ENCODE results near the gene ERGIC3. TPM values are rescaled to one million over a fixed set of nuclear protein-coding genes. Genes with fewer than 3 reads are reported as not detected.

ERGIC3 gene
- total and polyA plus RNA-seq, 2 of the 4 experiments (the other 2 are of a cell fraction), result 434 to 438 TPM

GRCh38 chr20:35514371-35514932 is 27.4 kb upstream of the ERGIC3 start:
- 100% methylated on average over 1 of the region's 11 CpGs; no CpG with 5 or more reads in 1 of the 2 experiments for WGBS, 2 experiments (ENCODE audit: extremely low coverage in 2 of 2, insufficient read length in 1 of 2)
- H3K9me1 ChIP-seq (ENCODE audit: insufficient read depth, low read length), result peaks cover 15% of the 10 kb centered on the region
- H4K20me1 ChIP-seq (ENCODE audit: insufficient read depth, low read length), result peaks cover 22% of the 10 kb centered on the region; the same call in 1 of the 2 replicates
- ChIA-PET POLR2A (ENCODE audit: unreplicated experiment) (no interaction called here), CTCF (no interaction called here)
- no peak overlapping the region for H4K91ac ChIP-seq (ENCODE audit: insufficient read depth, low read depth, low read length)
- no peak overlapping the region for H3K4me2 ChIP-seq (ENCODE audit: low read depth, low read length)
- no peak overlapping the region for H2BK15ac ChIP-seq (ENCODE audit: low read depth, low read length)
- TF ChIP-seq RAD21 (IDR thresholded peaks at IDR 0.05; ENCODE audit: low read length) (no peak), FOS (IDR thresholded peaks at IDR 0.05; ENCODE audit: low read depth, low read length) (no peak), CEBPB (IDR thresholded peaks at IDR 0.05; ENCODE audit: low read depth, low read length) (no peak), MAZ (IDR thresholded peaks at IDR 0.05; ENCODE audit: borderline replicate concordance, low read depth, low read length) (no peak), RFX5 (IDR thresholded peaks at IDR 0.05; ENCODE audit: low read depth, low read length) (no peak), POLR2A (IDR thresholded peaks at IDR 0.05; ENCODE audit: low read depth, low read length) (no peak), CTCF (conservative IDR thresholded peaks at IDR 0.05; ENCODE audit: low read depth, low read length) (no peak), USF2 (IDR thresholded peaks at IDR 0.05; ENCODE audit: low read depth, low read length) (no peak), MAFK (IDR thresholded peaks at IDR 0.05; ENCODE audit: low read depth, low read length) (no peak), RCOR1 (IDR thresholded peaks at IDR 0.05; ENCODE audit: insufficient replicate concordance, low read length) (no peak), ELK1 (IDR thresholded peaks at IDR 0.05; ENCODE audit: borderline replicate concordance, low read depth, low read length) (no peak), SMC3 (IDR thresholded peaks at IDR 0.05; ENCODE audit: low read depth, low read length) (no peak)
- H2AK9ac ChIP-seq (replicated peaks; ENCODE audit: low read depth, low read length, poor library complexity), result peak overlapping the region; percentile 68
- no peak overlapping the region for H3K27ac ChIP-seq (ENCODE audit: insufficient read depth, low read length)
- BruUV-seq (replicated peaks), result no TSS peak
- H2AFZ ChIP-seq (replicated peaks; ENCODE audit: low read length, poor library complexity), result no peak overlapping the region
- H2BK5ac ChIP-seq (ENCODE audit: low read depth, low read length, poor library complexity, severe bottlenecking), result no peak overlapping the region
- no peaks in the 10 kb centered on the region for H3K9me3 ChIP-seq (ENCODE audit: control insufficient read depth, insufficient read depth, low read length)
- ATAC-seq (ENCODE audit: low read depth) (no peak), DNase-seq (no peak)
- H3K79me1 ChIP-seq (ENCODE audit: low read depth in 1 of 2, low read length in 2 of 2), result peaks cover 0 to 9% of the 10 kb centered on the region in 2 experiments; a peak in 1 of 4 replicates
- no peak overlapping the region for H3K23ac ChIP-seq (ENCODE audit: low read depth, low read length)
- no peak overlapping the region for H4K8ac ChIP-seq (ENCODE audit: low read depth in 2 of 2, low read length in 2 of 2)
- H3K4me1 ChIP-seq (ENCODE audit: control insufficient read depth, insufficient read depth, low read length), result peaks cover 11% of the 10 kb centered on the region
- in situ Hi-C loops (cut with MboI; ENCODE audit: low sequenced_read_pairs) (loop anchor here (25.0 kb wide), 1 partner anchor 398 kb away; no protein-coding TSS in a partner anchor), intact Hi-C loops (cut with micrococcal nuclease) (loop anchor here (5.0 to 10.0 kb wide), 2 partner anchors 100 to 148 kb away; partner anchors contain the start of genes CPNE1, RBM12 and SPAG4), dilution Hi-C loops (cut with HindIII; ENCODE audit: low sequenced_read_pairs, unreplicated experiment) (no loop called here)
- no peak overlapping the region for H4K5ac ChIP-seq (ENCODE audit: low read depth, low read length)
- H3K9ac ChIP-seq (ENCODE audit: low read depth, low read length), result no peak overlapping the region
- no peak overlapping the region for H3K4me3 ChIP-seq (ENCODE audit: insufficient read depth, low read depth, low read length)
- no peak overlapping the region for H3K14ac ChIP-seq (replicated peaks; ENCODE audit: low read depth, low read length)
- H2BK20ac ChIP-seq (ENCODE audit: low read depth, low read length), result no peak overlapping the region
- peaks cover 28% of the 10 kb centered on the region for H3K36me3 ChIP-seq (ENCODE audit: control insufficient read depth, insufficient read depth, low read length)
- H3K18ac ChIP-seq (ENCODE audit: low read depth, low read length), result no peak overlapping the region
- no peaks in the 10 kb centered on the region for H3K27me3 ChIP-seq (ENCODE audit: control insufficient read depth, insufficient read depth, low read length)
- no peak overlapping the region for H2BK120ac ChIP-seq (ENCODE audit: low read depth, low read length)
- no peak overlapping the region for H3K4ac ChIP-seq (ENCODE audit: low read depth, low read length)
- H3K56ac ChIP-seq (ENCODE audit: extremely low read depth, insufficient read depth, low read length), result no peak overlapping the region
- H2AK5ac ChIP-seq (ENCODE audit: low read depth, low read length), result no peak overlapping the region

Measured in IMR-90 (cell line).